GM12878 (cell line): Measurements from ENCODE around the gene AP2A2. TPM values are rescaled to one million over a fixed set of nuclear protein-coding genes. Genes with fewer than 3 reads are reported as not detected.

ENCODE experiments used
- ATF3 ChIP-seq: IDR thresholded peaks from 2 replicates; pipeline ENCODE4 v1.6.1; 2011; ENCODE audit warnings: low read depth, mild to moderate bottlenecking, low read length, moderate library complexity, borderline replicate concordance; ENCODE audit errors: extremely low read depth
- BCL11A ChIP-seq: IDR thresholded peaks from 2 replicates; pipeline ENCODE4 v1.6.1; 2011; ENCODE audit warnings: low read depth, low read length
- CHD1 ChIP-seq: IDR thresholded peaks from 2 replicates; pipeline ENCODE4 v1.6.1; 2012; ENCODE audit warnings: low read depth, low read length, improper control_type of control experiment
- ESRRA ChIP-seq: IDR thresholded peaks from 2 replicates; pipeline ENCODE4 v1.6.1; 2012; ENCODE audit warnings: mild to moderate bottlenecking, low read length, improper control_type of control experiment
- EZH2 ChIP-seq: IDR thresholded peaks from 2 replicates; pipeline ENCODE4 v1.6.1; 2012; ENCODE audit warnings: low read depth, mild to moderate bottlenecking, control low read depth, inconsistent platforms, low read length, borderline replicate concordance; ENCODE audit not compliant: control insufficient read depth
- GABPA ChIP-seq: IDR thresholded peaks from 2 replicates; pipeline ENCODE4 v1.6.1; 2014; ENCODE audit warnings: antibody characterized with exemption, low read depth, mild to moderate bottlenecking, inconsistent platforms
- GATAD2B ChIP-seq: fragments of 450-650 bp; conservative IDR thresholded peaks from 2 replicates; pipeline ENCODE4 v1.6.1; 2017; ENCODE audit warnings: low read depth, mild to moderate bottlenecking, moderate library complexity
- MXI1 ChIP-seq: fragments of 150-350 bp; IDR thresholded peaks from 2 replicates; pipeline ENCODE4 v1.6.1; 2011; ENCODE audit warnings: low read depth, mild to moderate bottlenecking, inconsistent platforms, low read length, improper control_type of control experiment
- NFXL1 ChIP-seq: fragments of 450-650 bp; IDR thresholded peaks from 2 replicates; pipeline ENCODE4 v1.6.1; 2017; ENCODE audit warnings: antibody characterized with exemption, mild to moderate bottlenecking, borderline replicate concordance
- PAX5 ChIP-seq: IDR thresholded peaks from 2 replicates; pipeline ENCODE4 v1.6.1; 2011; ENCODE audit warnings: low read depth, low read length, borderline replicate concordance
- RAD21 ChIP-seq: IDR thresholded peaks from 2 replicates; pipeline ENCODE4 v1.6.1; 2011; ENCODE audit warnings: mild to moderate bottlenecking, low read depth, low read length, moderate library complexity; ENCODE audit not compliant: insufficient read depth
- RFX5 ChIP-seq: IDR thresholded peaks from 2 replicates; pipeline ENCODE4 v1.6.1; 2011; ENCODE audit warnings: low read depth, low read length, improper control_type of control experiment
- SIX5 ChIP-seq: IDR thresholded peaks from 2 replicates; pipeline ENCODE4 v1.6.1; 2011; ENCODE audit warnings: mild to moderate bottlenecking, low read depth, low read length, moderate library complexity; ENCODE audit not compliant: severe bottlenecking
- SMAD5 ChIP-seq: IDR thresholded peaks from 2 replicates; pipeline ENCODE4 v1.6.1; 2016; ENCODE audit warnings: antibody characterized with exemption, low read depth
- TCF3 ChIP-seq: IDR thresholded peaks from 2 replicates; pipeline ENCODE4 v1.6.1; 2012; ENCODE audit warnings: low read depth, mild to moderate bottlenecking, low read length, borderline replicate concordance; ENCODE audit not compliant: insufficient read depth
- ZBTB40 ChIP-seq: fragments of 450-650 bp; IDR thresholded peaks from 2 replicates; pipeline ENCODE4 v1.6.1; 2016; ENCODE audit warnings: mild to moderate bottlenecking, moderate library complexity, borderline replicate concordance
- ZNF384 ChIP-seq: IDR thresholded peaks from 2 replicates; pipeline ENCODE4 v1.6.1; 2012; ENCODE audit warnings: low read depth, mild to moderate bottlenecking, low read length, improper control_type of control experiment, borderline replicate concordance
- polyA plus RNA-seq, 11 experiments: library from polyadenylated mRNA; depleted of rRNA in 4 of 11; unstranded in 6 of 11; stranded (reverse) in 5 of 11; fragments of >200 nt; fragmentation: Nextera tagmentation in 4 of 11; fragmentation: Illumina TruSeq in 1 of 11; extraction: Ambion mirVana in 4 of 11; extraction: Trizol in 1 of 11; gene quantifications; 1 replicate in 1 of 11; 2 replicates in 10 of 11; pipeline versions ENCODE4 v1.2.1 to v1.2.3, GENCODE V29; 2011 to 2016; ENCODE audit warnings: inconsistent platforms in 2 of 11, missing spikeins in 2 of 11, low read depth in 1 of 11
- total RNA-seq, 4 experiments: library from RNA; depleted of rRNA in 3 of 4; stranded (reverse); fragments of >200 nt in 3 of 4; fragmentation: Illumina TruSeq in 1 of 4; extraction: Trizol in 1 of 4; gene quantifications; 2 replicates each; pipeline versions ENCODE4 v1.2.1 to v1.2.3, GENCODE V29; 2013 to 2021
- TF ChIP-seq, protein P1 (sequence below): IDR thresholded peaks from 2 replicates; pipeline ENCODE4 v1.6.1; 2012; ENCODE audit warnings: low read depth, low read length, improper control_type of control experiment
- TF ChIP-seq, protein P2 (sequence below): IDR thresholded peaks from 2 replicates; pipeline ENCODE4 v1.6.1; 2011; ENCODE audit warnings: borderline replicate concordance, low read depth, mild to moderate bottlenecking, moderate library complexity, low read length; ENCODE audit not compliant: insufficient read depth, poor library complexity, severe bottlenecking
- TF ChIP-seq, protein P3 (sequence below): fragments of 450-650 bp; IDR thresholded peaks from 2 replicates; pipeline ENCODE4 v1.6.1; 2017; ENCODE audit warnings: antibody characterized with exemption, mild to moderate bottlenecking, moderate library complexity

AP2A2 gene
- total and polyA plus RNA-seq, 10 of the 15 experiments (the other 5 are each of a cell fraction or from before 2014, with no cell fraction given) = 0.58 to 48.8 (median 18.2) TPM

GRCh38 chr11:1050581-1051355 is 125.1 kb downstream of the AP2A2 start (continued):
- peak; percentile 46; the same call in 1 of the 2 replicates for TF ChIP-seq TCF3
- no peak for TF ChIP-seq BCL11A
- no peak for TF ChIP-seq PAX5
- TF ChIP-seq MXI1 = no peak
- no peak for TF ChIP-seq ZNF384
- TF ChIP-seq RAD21 = peak; percentile 89
- no peak for TF ChIP-seq NFXL1
- TF ChIP-seq RFX5 = no peak
- no peak for TF ChIP-seq SMAD5
- TF ChIP-seq CHD1 = no peak
- TF ChIP-seq GATAD2B = 0 out of 2 replicates have a peak, but pooled peaks have one; percentile 30
- no peak for TF ChIP-seq GABPA
- TF ChIP-seq, protein P1, sequence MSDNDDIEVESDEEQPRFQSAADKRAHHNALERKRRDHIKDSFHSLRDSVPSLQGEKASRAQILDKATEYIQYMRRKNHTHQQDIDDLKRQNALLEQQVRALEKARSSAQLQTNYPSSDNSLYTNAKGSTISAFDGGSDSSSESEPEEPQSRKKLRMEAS = no peak
- TF ChIP-seq EZH2 = no peak
- TF ChIP-seq SIX5 = no peak
- no peak for TF ChIP-seq ESRRA
- TF ChIP-seq, protein P2, sequence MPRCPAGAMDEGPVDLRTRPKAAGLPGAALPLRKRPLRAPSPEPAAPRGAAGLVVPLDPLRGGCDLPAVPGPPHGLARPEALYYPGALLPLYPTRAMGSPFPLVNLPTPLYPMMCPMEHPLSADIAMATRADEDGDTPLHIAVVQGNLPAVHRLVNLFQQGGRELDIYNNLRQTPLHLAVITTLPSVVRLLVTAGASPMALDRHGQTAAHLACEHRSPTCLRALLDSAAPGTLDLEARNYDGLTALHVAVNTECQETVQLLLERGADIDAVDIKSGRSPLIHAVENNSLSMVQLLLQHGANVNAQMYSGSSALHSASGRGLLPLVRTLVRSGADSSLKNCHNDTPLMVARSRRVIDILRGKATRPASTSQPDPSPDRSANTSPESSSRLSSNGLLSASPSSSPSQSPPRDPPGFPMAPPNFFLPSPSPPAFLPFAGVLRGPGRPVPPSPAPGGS = no peak
- TF ChIP-seq, protein P3, sequence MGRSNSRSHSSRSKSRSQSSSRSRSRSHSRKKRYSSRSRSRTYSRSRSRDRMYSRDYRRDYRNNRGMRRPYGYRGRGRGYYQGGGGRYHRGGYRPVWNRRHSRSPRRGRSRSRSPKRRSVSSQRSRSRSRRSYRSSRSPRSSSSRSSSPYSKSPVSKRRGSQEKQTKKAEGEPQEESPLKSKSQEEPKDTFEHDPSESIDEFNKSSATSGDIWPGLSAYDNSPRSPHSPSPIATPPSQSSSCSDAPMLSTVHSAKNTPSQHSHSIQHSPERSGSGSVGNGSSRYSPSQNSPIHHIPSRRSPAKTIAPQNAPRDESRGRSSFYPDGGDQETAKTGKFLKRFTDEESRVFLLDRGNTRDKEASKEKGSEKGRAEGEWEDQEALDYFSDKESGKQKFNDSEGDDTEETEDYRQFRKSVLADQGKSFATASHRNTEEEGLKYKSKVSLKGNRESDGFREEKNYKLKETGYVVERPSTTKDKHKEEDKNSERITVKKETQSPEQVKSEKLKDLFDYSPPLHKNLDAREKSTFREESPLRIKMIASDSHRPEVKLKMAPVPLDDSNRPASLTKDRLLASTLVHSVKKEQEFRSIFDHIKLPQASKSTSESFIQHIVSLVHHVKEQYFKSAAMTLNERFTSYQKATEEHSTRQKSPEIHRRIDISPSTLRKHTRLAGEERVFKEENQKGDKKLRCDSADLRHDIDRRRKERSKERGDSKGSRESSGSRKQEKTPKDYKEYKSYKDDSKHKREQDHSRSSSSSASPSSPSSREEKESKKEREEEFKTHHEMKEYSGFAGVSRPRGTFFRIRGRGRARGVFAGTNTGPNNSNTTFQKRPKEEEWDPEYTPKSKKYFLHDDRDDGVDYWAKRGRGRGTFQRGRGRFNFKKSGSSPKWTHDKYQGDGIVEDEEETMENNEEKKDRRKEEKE = no peak
- TF ChIP-seq ATF3 = no peak
- TF ChIP-seq ZBTB40 = no peak
